Kidney epithelial cell (primary cell): ENCODE data around the gene TSC22D3. TPM values are rescaled to one million over a fixed set of nuclear protein-coding genes. Genes with fewer than 3 reads are reported as not detected.
A peak's percentile ranks its signal among the peaks of the same experiment; 100 is the strongest.

Experiments used
- DNase-seq: peaks from one replicate; pipeline ENCODE4 v3.0.0-alpha.2; 2010; ENCODE audit warnings: low read depth
- H3K27me3 ChIP-seq: 2 replicates; pipeline ENCODE4 v1.6.0; 2011; ENCODE audit warnings: low read length; ENCODE audit not compliant: control insufficient read depth, insufficient read depth
- H3K36me3 ChIP-seq: 2 replicates; pipeline ENCODE4 v1.5.1; 2011; ENCODE audit warnings: low read length; ENCODE audit not compliant: control insufficient read depth, insufficient read depth
- H3K4me3 ChIP-seq: 2 replicates; pipeline ENCODE4 v1.5.1; 2011; ENCODE audit warnings: low read depth, mild to moderate bottlenecking, control low read depth, low read length
- CTCF ChIP-seq: IDR thresholded peaks from 2 replicates; pipeline ENCODE4 v1.5.1; 2011; ENCODE audit warnings: mild to moderate bottlenecking, moderate library complexity, low read length, control low read depth, inconsistent platforms; ENCODE audit not compliant: insufficient read depth, poor library complexity, severe bottlenecking
- total RNA-seq: library from RNA; depleted of rRNA; stranded (reverse); fragments of >200 nt; gene quantifications from 2 replicates; pipeline ENCODE4 v1.2.3, GENCODE V29; 2015

TSC22D3 gene
- total RNA-seq, 1 donor from 2014 or later, result 69.0 TPM

DNA sequence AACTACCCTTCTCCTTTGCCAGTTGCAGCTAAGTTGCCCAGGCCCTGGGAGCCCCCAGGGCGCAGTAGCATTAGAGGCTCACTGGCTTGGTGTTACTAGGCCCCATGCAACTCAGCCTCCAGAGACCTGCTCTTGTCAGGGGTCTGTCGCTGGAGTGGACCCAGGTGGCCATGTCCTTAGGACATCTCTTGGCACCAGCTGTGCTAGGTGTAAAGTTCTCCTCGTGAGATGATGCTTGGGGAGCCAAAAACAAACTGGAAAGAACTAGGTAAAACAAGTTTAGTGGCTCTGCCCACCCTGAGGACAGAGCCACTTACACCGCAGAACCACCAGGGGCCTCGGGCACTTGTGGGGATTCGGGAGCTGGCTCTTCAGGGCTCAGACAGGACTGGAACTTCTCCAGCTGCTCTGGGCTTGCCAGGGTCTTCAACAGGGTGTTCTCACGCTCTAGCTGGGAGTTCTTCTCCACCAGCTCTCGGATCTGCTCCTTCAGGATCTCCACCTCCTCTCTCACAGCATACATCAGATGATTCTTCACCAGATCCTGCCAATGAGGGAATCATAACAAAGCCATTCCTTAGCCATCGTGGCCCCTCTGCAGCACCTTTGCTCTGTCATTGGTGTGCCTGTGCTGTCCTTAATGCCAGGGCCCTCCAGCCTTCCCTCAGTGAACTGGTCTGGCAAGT, 61.2 kb downstream of the TSC22D3 start:
- DNase-seq, result no peak
- TF ChIP-seq CTCF, result no peak
- Histone ChIP-seq H3K4me3 (peak overlapping the region; percentile 72), H3K36me3 (no peaks in the 10 kb centered on the region), H3K27me3 (peaks cover 4% of the 10 kb centered on the region)

GRCh38 chrX:107713543-107714205, 61.9 kb downstream of the TSC22D3 start:
- Histone ChIP-seq H3K4me3 (peak overlapping the region; percentile 1), H3K27me3 (no peaks in the 10 kb centered on the region), H3K36me3 (no peaks in the 10 kb centered on the region)
- no peak for DNase-seq
- TF ChIP-seq CTCF, result no peak

DNA sequence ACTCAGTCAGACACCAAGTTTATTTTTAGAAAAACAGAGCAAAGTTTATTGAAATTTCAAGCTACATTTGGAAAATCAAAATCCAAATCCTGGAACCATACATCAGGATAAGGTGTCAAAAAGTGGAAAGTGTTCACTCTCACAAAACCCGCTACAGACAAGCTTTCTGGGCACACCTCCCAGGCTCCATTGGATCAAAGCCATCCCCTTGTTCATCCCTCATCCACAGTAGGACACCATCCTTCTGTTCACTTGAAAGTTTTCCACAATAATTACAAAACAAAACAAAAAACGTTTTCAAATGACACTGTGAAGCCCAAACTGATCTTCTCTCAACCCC, 62.4 kb downstream of the TSC22D3 start:
- Histone ChIP-seq H3K36me3 (no peaks in the 10 kb centered on the region), H3K27me3 (no peaks in the 10 kb centered on the region), H3K4me3 (no peak overlapping the region)
- no peak for DNase-seq
- no peak for TF ChIP-seq CTCF

DNA sequence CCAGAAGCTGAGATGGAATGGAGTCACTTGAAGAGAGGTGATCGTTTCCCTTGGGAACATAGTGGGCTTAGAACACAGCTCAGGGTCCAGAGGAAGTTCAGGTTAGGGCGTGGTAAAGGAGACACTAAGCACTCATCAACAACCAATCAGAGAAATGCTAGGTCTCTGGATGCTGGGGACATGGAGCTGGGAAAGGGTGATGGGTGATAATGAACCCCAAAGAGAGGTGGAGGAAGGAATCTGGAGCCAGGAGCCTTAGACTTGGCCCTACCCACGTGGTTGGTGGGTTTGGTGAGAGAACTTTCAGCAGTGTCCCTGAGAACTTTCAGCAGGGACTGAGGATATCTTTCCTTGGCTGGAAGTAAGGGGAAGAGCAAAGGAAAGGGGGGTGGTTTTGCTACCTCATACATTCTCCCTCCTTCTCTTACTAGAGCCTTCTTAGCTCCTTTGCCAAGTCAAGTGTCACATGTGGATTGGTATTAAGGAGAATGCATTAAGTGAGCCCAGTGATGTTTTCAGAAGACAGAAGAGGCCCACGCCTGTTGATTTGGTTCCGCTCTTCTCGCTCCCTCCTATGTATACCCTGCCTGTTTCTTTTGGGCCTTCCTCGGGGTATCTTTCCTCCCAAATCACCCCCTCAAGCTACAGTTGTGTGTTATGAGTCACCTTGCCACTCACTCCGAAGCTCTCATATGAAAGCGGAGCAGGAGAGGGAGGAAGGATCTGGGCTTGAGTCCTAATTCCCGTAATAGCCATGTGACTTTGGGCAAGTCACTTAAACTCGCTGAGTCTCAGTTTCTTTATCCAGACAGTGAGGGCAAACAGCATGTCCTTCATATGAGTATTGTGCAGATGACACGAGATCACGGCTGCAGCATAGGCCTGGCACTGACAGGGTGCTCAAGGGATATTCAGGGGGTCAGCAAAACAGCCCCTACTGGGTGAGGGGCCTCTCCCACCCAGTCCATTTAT, 63.1 kb downstream of the TSC22D3 start:
- TF ChIP-seq CTCF, result no peak
- H3K27me3 ChIP-seq, result no peaks in the 10 kb centered on the region
- no peak for DNase-seq
- no peak overlapping the region for H3K4me3 ChIP-seq
- H3K36me3 ChIP-seq, result no peaks in the 10 kb centered on the region

GRCh38 chrX:107711521-107712181, 63.9 kb downstream of the TSC22D3 start:
- Histone ChIP-seq H3K4me3 (no peak overlapping the region), H3K36me3 (no peaks in the 10 kb centered on the region), H3K27me3 (no peaks in the 10 kb centered on the region)
- TF ChIP-seq CTCF, result no peak
- no peak for DNase-seq
